ENCODE measurements around the gene LHPP.
A peak's percentile ranks its signal among the peaks of the same experiment; 100 is the strongest.

LHPP gene

GRCh38 chr10:124551097-124551496 lies 89.5 kb downstream of the LHPP start:
- Mint-ChIP-seq H3K4me1 (ENCODE audit: low read depth in 2 of 2) (peaks cover 0 to 5% of the 10 kb centered on the region in 2 donors), H3K4me3 (no peak overlapping the region), H3K9me3 (no peaks in the 10 kb centered on the region), H3K27ac (peak overlapping the region in 1 of 2 donors; percentile 49), H3K27me3 (no peaks in the 10 kb centered on the region), H3K36me3 (ENCODE audit: insufficient read depth) (peaks cover 5% of the 10 kb centered on the region)
- no peak for DNase-seq
- ATAC-seq (replicated peaks), result no peak

GRCh38 chr10:124551755-124552154 lies 90.1 kb downstream of the LHPP start:
- no peaks in the 10 kb centered on the region for H3K27me3 Mint-ChIP-seq
- H3K27ac Mint-ChIP-seq, result peak overlapping the region; percentile 55 to 68
- H3K4me3 Mint-ChIP-seq, result no peak overlapping the region
- no peak for DNase-seq
- H3K9me3 Mint-ChIP-seq, result no peaks in the 10 kb centered on the region
- peaks cover 0 to 5% of the 10 kb centered on the region in 2 donors for H3K4me1 Mint-ChIP-seq (ENCODE audit: low read depth in 2 of 2)
- no peak for ATAC-seq (replicated peaks)
- H3K36me3 Mint-ChIP-seq (ENCODE audit: insufficient read depth), result peaks cover 5% of the 10 kb centered on the region

DNA sequence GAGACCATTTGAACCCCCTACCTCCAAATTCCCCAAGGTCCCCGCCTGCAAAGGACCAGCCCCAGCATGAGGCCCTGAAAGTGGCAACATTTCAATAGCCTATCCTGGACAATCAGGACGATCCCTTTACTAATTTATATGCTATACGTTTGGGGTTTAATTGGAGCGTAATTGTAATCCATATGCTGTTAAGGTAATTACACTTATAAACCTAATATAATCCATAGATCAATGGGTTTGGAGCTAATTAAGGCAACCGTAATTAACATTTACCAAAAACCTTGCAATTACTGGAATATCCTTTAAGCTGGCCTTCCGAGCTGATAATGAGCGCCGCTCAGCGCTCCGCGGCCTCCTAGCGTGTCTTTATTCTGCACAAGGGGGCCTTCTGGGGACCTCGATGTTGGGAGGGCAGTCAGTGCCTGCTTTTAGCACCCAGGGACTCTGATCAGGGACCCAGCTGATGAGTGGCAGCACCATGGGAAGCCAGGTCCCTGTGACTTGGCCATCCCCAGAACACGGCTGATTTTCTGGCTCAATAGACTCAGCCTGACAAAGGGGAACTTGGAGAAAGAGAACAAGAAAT lies 91.2 kb downstream of the LHPP start:
- no peaks in the 10 kb centered on the region for H3K9me3 Mint-ChIP-seq
- peaks cover 0 to 5% of the 10 kb centered on the region in 2 donors for H3K4me1 Mint-ChIP-seq (ENCODE audit: low read depth in 2 of 2)
- DNase-seq, result no peak
- no peaks in the 10 kb centered on the region for H3K27me3 Mint-ChIP-seq
- ATAC-seq (replicated peaks), result no peak
- peak overlapping the region in 1 of 2 donors; percentile 68 for H3K27ac Mint-ChIP-seq
- H3K36me3 Mint-ChIP-seq (ENCODE audit: insufficient read depth), result no peaks in the 10 kb centered on the region
- H3K4me3 Mint-ChIP-seq, result no peak overlapping the region

- Mint-ChIP-seq H3K9me3 (no peaks in the 10 kb centered on the region), H3K27ac (no peak overlapping the region), H3K4me1 (ENCODE audit: low read depth in 2 of 2) (peaks cover 0 to 5% of the 10 kb centered on the region in 2 donors), H3K36me3 (ENCODE audit: insufficient read depth) (no peaks in the 10 kb centered on the region), H3K27me3 (no peaks in the 10 kb centered on the region), H3K4me3 (no peak overlapping the region)
- DNase-seq (no peak), ATAC-seq (replicated peaks) (no peak)
These were observed 92.6 kb downstream of the LHPP start for GRCh38 chr10:124554085-124554858.

DNA sequence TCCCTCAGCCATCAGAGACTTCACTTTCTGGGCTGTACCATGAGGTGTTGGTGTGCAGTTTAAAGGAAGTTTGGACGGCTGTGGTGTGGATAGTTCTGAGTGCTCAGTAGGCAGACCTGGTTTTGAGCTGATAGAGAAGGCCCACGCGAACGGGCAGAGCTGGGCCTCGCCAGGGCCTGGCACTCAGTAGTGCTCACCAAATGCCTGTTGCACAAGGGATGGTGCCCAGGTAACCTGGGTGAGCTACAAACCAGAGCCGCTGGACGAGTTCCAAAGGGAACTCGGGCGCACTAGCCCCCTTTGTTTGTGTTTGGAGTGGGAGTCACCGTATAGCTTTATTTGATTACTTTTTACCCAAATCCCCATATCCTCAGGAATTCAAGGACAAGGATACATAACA lies 95.5 kb downstream of the LHPP start:
- no peaks in the 10 kb centered on the region for H3K9me3 Mint-ChIP-seq
- H3K4me3 Mint-ChIP-seq, result no peak overlapping the region
- no peak overlapping the region for H3K27ac Mint-ChIP-seq

GRCh38 chr10:124557648-124558338 lies 96.2 kb downstream of the LHPP start:
- DNase-seq (no peak), ATAC-seq (replicated peaks) (no peak)
- no peaks in the 10 kb centered on the region for H3K27me3 Mint-ChIP-seq
- H3K4me3 Mint-ChIP-seq, result no peak overlapping the region
- H3K27ac Mint-ChIP-seq, result no peak overlapping the region
- no peaks in the 10 kb centered on the region for H3K4me1 Mint-ChIP-seq (ENCODE audit: low read depth in 2 of 2)
- H3K36me3 Mint-ChIP-seq (ENCODE audit: insufficient read depth), result no peaks in the 10 kb centered on the region
- no peaks in the 10 kb centered on the region for H3K9me3 Mint-ChIP-seq

More for the DNA sequence above, 95.5 kb downstream of the LHPP start:
- DNase-seq (no peak), ATAC-seq (replicated peaks) (no peak)
- Mint-ChIP-seq H3K4me1 (ENCODE audit: low read depth in 2 of 2) (no peaks in the 10 kb centered on the region), H3K36me3 (ENCODE audit: insufficient read depth) (no peaks in the 10 kb centered on the region), H3K27me3 (no peaks in the 10 kb centered on the region)

GRCh38 chr10:124558339-124559321 lies 97.0 kb downstream of the LHPP start:
- H3K36me3 Mint-ChIP-seq (ENCODE audit: insufficient read depth), result no peaks in the 10 kb centered on the region
- DNase-seq, result no peak
- no peak overlapping the region for H3K27ac Mint-ChIP-seq
- H3K27me3 Mint-ChIP-seq, result no peaks in the 10 kb centered on the region
- H3K4me3 Mint-ChIP-seq, result no peak overlapping the region
- H3K4me1 Mint-ChIP-seq (ENCODE audit: low read depth in 2 of 2), result no peaks in the 10 kb centered on the region
- no peaks in the 10 kb centered on the region for H3K9me3 Mint-ChIP-seq
- ATAC-seq (replicated peaks), result no peak

GRCh38 chr10:124559372-124560132 lies 97.9 kb downstream of the LHPP start:
- DNase-seq, result no peak
- H3K4me3 Mint-ChIP-seq, result no peak overlapping the region
- no peaks in the 10 kb centered on the region for H3K27me3 Mint-ChIP-seq
- ATAC-seq (replicated peaks), result no peak
- H3K4me1 Mint-ChIP-seq (ENCODE audit: low read depth in 2 of 2), result no peaks in the 10 kb centered on the region
- no peak overlapping the region for H3K27ac Mint-ChIP-seq
- H3K9me3 Mint-ChIP-seq, result no peaks in the 10 kb centered on the region
- peaks cover 2% of the 10 kb centered on the region for H3K36me3 Mint-ChIP-seq (ENCODE audit: insufficient read depth)

DNA sequence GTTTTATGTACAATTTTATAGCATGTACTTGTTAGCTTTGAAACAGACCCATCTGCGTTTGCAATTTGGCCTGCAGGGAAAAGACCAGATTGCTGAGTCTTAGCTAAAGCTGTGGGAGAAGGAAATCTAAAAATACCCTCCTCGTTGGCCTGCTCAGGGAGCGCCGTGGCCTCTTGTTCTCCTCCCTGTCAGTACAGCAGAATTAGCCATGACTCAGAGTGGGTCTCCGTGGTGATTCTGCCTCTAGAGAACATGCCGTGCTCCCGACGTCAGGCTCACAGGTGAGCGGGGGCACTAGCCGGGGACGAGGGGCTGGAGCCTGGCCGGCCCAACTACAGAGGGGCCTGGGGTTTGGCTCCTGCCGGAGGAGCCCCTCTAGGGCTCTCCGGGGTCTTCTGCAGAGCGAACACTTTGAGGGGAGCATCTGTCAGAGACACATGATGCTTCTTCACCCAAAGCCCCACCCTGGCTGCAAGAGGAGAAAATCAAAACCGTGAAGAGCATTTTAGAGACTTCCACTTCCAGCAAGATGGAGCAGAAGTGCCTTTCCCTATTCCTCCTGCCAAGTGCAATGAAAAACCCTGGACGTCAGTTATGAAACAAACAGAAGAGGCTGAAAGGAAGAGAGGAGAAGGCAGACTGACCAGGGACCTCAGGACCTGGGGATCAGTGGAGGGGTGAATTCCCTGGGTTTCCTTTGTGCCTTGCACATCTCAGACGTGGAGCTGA lies 98.9 kb downstream of the LHPP start:
- H3K4me3 Mint-ChIP-seq, result no peak overlapping the region
- no peak overlapping the region for H3K27ac Mint-ChIP-seq
- no peaks in the 10 kb centered on the region for H3K9me3 Mint-ChIP-seq
- DNase-seq (no peak), ATAC-seq (replicated peaks) (no peak)
- H3K4me1 Mint-ChIP-seq (ENCODE audit: low read depth in 2 of 2), result peaks cover 0 to 2% of the 10 kb centered on the region in 2 donors
- no peaks in the 10 kb centered on the region for H3K27me3 Mint-ChIP-seq
- peaks cover 2% of the 10 kb centered on the region for H3K36me3 Mint-ChIP-seq (ENCODE audit: insufficient read depth)

DNA sequence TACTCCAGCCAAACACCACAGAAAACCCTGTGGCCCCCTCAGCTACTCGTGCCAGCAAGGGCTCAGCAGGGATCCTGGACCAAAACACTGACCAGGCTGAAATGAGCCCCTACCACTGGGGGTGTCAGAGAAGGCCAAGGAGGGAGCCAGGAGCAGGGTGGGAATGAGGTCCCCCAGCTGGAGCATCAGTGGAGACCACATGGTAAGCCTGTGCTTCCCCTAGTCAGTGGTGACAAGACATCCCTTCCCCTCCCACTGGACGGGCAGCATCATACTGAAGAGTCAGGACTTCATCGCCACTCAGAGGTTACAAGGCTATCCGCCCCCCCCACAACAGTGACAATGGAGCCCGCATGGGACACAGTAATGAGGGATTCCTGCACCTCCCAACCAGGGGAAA lies 99.6 kb downstream of the LHPP start:
- H3K27ac Mint-ChIP-seq, result no peak overlapping the region
- no peaks in the 10 kb centered on the region for H3K9me3 Mint-ChIP-seq
- H3K27me3 Mint-ChIP-seq, result no peaks in the 10 kb centered on the region
- DNase-seq (no peak), ATAC-seq (replicated peaks) (no peak)
- H3K4me1 Mint-ChIP-seq (ENCODE audit: low read depth in 2 of 2), result peaks cover 0 to 2% of the 10 kb centered on the region in 2 donors
- no peak overlapping the region for H3K4me3 Mint-ChIP-seq
- peaks cover 2% of the 10 kb centered on the region for H3K36me3 Mint-ChIP-seq (ENCODE audit: insufficient read depth)

- Mint-ChIP-seq H3K4me1 (ENCODE audit: low read depth in 2 of 2) (peaks cover 0 to 2% of the 10 kb centered on the region in 2 donors), H3K9me3 (no peaks in the 10 kb centered on the region), H3K27me3 (no peaks in the 10 kb centered on the region), H3K27ac (no peak overlapping the region), H3K36me3 (ENCODE audit: insufficient read depth) (peaks cover 2% of the 10 kb centered on the region), H3K4me3 (no peak overlapping the region)
- ATAC-seq (replicated peaks) (no peak), DNase-seq (no peak)
These were observed 100.9 kb downstream of the LHPP start for GRCh38 chr10:124562425-124563060.

All from effector memory CD8-positive, alpha-beta T cell (primary cell).